Activated T-cell treated with anti-CD3 and anti-CD28 coated beads, Interleukin-2, amount 50 U/mL, for 4 hours (primary cell): ENCODE measurements around the gene NMBR. TPM values are rescaled to one million over a fixed set of nuclear protein-coding genes. Genes with fewer than 3 reads are reported as not detected.
"Not testable (repeated sequence)": the region's sequence is repeated elsewhere in the genome, so short reads cannot be mapped to it uniquely, and the experiment has no call there.

Source experiments
- ATAC-seq, 2 donors: fragments of 200-7000 bp; cut with Tn5 transposase; one replicate each; pipeline ENCODE4 v1.10.0; 2021
- DNase-seq: peaks from one replicate; pipeline ENCODE4 v3.0.0-alpha.2; 2020
- H3K27me3 Mint-ChIP-seq: one replicate; pipeline ENCODE4 v1.8.0; 2021; ENCODE audit warnings: low read depth, mixed read lengths
- H3K36me3 Mint-ChIP-seq: one replicate; pipeline ENCODE4 v1.8.0; 2022; ENCODE audit warnings: mixed read lengths; ENCODE audit not compliant: insufficient read depth
- H3K4me1 Mint-ChIP-seq: one replicate; pipeline ENCODE4 v1.8.0; 2021; ENCODE audit warnings: low read depth, mixed read lengths
- H3K4me3 Mint-ChIP-seq: one replicate; pipeline ENCODE4 v1.8.0; 2021; ENCODE audit warnings: mild to moderate bottlenecking, moderate library complexity, mixed read lengths
- H3K9me3 Mint-ChIP-seq: one replicate; pipeline ENCODE4 v1.8.0; 2021; ENCODE audit warnings: mixed read lengths
- total RNA-seq, 3 donors: library from RNA; stranded (reverse); gene quantifications; one replicate each; pipeline ENCODE4 v1.2.1, GENCODE V29; 2021

NMBR gene
- total RNA-seq, 3 donors from 2014 or later = not detected

DNA sequence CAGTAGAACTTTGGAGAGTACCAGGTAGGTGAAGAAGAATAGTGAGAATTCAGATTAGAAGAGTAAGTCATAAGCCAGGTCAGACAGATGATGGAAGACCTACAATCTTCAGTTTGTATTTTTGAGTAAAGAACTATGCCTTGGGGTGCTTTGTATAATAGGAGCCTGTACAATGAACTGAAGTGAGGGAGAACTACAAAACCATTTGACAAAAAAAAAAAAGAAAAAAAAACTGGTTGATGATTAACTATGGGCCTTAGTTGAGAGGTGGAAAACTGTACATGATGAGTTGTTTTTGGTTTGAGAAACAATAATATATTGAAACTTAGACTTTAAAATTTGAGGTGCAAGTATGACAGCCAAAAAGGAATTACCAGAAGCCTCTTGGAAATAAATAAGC, 25.8 kb upstream of the NMBR start:
- Mint-ChIP-seq H3K4me3 (no peak overlapping the region), H3K9me3 (peaks cover 9% of the 10 kb centered on the region), H3K4me1 (peaks cover 6% of the 10 kb centered on the region), H3K27me3 (no peaks in the 10 kb centered on the region), H3K36me3 (peaks cover 59% of the 10 kb centered on the region)
- DNase-seq (no peak), ATAC-seq (no peak)

DNA sequence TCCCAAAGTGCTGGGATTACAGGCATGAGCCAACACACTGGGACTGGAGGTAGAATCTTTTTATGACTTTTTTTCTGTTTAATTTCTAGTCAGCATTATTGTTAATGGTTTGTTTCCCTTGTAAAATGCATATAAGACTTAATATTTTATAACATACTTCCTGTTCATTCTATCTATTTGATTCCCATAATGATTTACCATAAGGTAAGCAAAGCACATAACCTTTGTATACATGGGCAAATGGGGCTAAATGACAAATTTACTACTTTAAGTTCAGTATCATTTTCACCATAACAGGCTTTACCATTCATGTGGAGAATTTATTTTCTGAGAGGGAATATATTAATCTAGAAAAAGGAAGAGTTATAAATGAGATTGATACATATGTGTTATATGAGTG, 24.4 kb upstream of the NMBR start:
- ATAC-seq = no peak
- no peaks in the 10 kb centered on the region for H3K27me3 Mint-ChIP-seq
- peaks cover 52% of the 10 kb centered on the region for H3K36me3 Mint-ChIP-seq
- no peaks in the 10 kb centered on the region for H3K9me3 Mint-ChIP-seq
- peaks cover 6% of the 10 kb centered on the region for H3K4me1 Mint-ChIP-seq
- H3K4me3 Mint-ChIP-seq = no peak overlapping the region
- DNase-seq = no peak

GRCh38 chr6:142167486-142167885, 20.6 kb upstream of the NMBR start:
- ATAC-seq = no peak
- Mint-ChIP-seq H3K27me3 (no peaks in the 10 kb centered on the region), H3K4me3 (no peak overlapping the region), H3K4me1 (peaks cover 16% of the 10 kb centered on the region), H3K9me3 (no peaks in the 10 kb centered on the region), H3K36me3 (peaks cover 19% of the 10 kb centered on the region)
- no peak for DNase-seq

DNA sequence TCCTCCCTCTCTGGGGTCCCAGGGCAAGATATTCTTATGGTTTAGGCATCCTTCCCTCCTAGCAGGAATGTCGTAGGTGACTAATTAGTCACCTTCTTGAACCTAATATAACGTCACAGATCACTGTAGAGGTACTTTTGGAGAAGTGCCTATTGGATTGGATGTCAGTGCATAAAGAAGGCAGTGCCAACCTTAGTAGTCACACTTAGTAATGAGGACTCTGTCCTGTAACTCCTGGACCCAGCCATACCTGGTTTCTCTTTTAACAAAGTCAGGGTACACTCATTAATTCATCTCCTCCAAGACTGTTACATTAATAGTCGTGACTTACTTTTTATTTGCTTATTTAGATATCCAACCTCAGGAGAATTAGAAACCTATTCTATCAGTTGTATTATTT, 20.1 kb upstream of the NMBR start:
- H3K36me3 Mint-ChIP-seq = peaks cover 17% of the 10 kb centered on the region
- DNase-seq (no peak), ATAC-seq (no peak)
- peaks cover 20% of the 10 kb centered on the region for H3K4me1 Mint-ChIP-seq
- H3K4me3 Mint-ChIP-seq = no peak overlapping the region
- no peaks in the 10 kb centered on the region for H3K27me3 Mint-ChIP-seq
- no peaks in the 10 kb centered on the region for H3K9me3 Mint-ChIP-seq

DNA sequence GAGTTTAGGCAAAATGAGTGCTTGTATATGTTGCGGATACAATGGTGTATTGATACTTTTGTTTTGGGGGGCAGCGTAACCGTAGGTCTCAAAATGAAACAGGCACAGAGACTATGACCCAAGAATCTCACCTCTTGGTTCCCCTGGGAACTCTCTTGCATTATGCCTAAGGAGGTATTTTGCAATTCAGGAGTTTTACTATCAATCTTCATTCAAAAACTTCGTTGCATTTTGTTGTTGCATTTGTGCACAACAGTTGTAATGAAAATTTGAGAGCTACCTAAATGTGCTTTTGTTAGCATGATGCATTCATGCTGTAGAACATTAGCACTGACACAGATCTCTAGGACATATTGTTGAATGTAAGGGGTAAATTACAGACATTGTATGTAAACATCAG, 18.3 kb upstream of the NMBR start:
- Mint-ChIP-seq H3K36me3 (peaks cover 20% of the 10 kb centered on the region), H3K4me3 (no peak overlapping the region), H3K4me1 (peaks cover 29% of the 10 kb centered on the region), H3K27me3 (no peaks in the 10 kb centered on the region), H3K9me3 (no peaks in the 10 kb centered on the region)
- DNase-seq (no peak), ATAC-seq (no peak)

DNA sequence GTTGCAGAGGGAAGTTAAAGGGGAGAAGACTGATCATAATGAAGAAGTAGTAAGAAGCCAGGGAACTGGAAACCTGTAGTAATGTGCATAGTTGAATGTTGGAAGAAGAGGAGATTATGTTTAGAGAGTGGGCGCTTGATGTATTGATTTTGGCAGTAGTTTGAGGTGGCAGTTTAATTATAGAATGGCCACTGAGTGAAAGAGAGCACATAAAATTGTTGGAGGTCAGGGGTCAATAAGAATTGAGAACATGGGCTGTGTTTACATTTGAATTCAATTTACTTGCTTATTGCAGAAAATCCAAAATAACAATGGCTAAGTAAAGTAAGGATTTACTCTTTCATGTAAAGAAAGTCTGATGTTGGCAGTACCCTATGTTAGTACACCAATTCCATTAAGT, 15.9 kb upstream of the NMBR start:
- no peaks in the 10 kb centered on the region for H3K27me3 Mint-ChIP-seq
- H3K36me3 Mint-ChIP-seq = peaks cover 18% of the 10 kb centered on the region
- DNase-seq (no peak), ATAC-seq (no peak)
- no peak overlapping the region for H3K4me3 Mint-ChIP-seq
- peaks cover 36% of the 10 kb centered on the region for H3K4me1 Mint-ChIP-seq
- H3K9me3 Mint-ChIP-seq = no peaks in the 10 kb centered on the region

GRCh38 chr6:142156758-142157068, 9.8 kb upstream of the NMBR start:
- peaks cover 54% of the 10 kb centered on the region for H3K4me1 Mint-ChIP-seq
- H3K9me3 Mint-ChIP-seq, H3K36me3 Mint-ChIP-seq, ATAC-seq, H3K27me3 Mint-ChIP-seq, H3K4me3 Mint-ChIP-seq, DNase-seq: not testable (repeated sequence)

- Mint-ChIP-seq H3K36me3 (peaks cover 9% of the 10 kb centered on the region), H3K4me3 (no peak overlapping the region), H3K27me3 (no peaks in the 10 kb centered on the region), H3K9me3 (no peaks in the 10 kb centered on the region), H3K4me1 (peaks cover 56% of the 10 kb centered on the region)
- DNase-seq = no peak
- ATAC-seq = peak in 1 of 2 donors; percentile 40
Observed at GRCh38 chr6:142155895-142156757, 9.2 kb upstream of the NMBR start.

DNA sequence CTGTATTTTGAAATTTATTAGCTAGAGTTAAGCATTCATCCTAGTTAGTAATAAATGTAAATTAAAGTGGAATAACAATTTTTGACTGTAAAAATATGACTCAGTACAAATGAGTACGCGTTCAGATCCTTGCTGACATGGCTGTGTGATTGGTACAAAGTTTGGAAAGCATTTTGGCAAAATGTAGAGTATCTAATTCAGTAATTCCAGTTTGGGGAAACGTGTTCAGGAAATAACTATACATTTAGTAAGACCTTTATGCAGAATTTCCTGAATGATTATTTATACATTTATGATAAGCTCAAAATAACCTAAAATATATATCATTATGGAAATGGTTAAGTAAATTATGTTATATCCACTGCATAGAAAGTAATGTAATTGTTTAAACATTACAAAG, 8.2 kb upstream of the NMBR start:
- H3K27me3 Mint-ChIP-seq = no peaks in the 10 kb centered on the region

DNA sequence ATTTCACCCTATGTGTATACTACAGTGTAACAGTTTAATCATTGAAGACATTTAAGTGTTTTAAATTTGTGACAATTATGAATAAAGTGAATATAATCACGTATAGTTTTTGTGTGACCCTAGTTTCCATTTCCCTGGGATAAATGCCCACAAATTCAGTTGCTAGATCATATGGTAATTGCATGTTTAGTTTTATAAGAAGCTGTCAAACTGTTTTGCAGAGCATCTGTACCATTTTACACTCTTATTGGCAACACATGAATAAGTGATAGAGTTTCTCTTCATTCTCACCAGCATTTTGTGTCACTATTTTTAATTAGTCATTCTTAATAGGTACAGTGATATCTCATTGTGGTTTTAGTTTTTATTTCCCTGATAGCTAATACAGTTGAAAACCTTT, 7.4 kb upstream of the NMBR start:
- Mint-ChIP-seq H3K4me1 (peaks cover 61% of the 10 kb centered on the region), H3K36me3 (peaks cover 13% of the 10 kb centered on the region), H3K27me3 (no peaks in the 10 kb centered on the region), H3K4me3 (no peak overlapping the region), H3K9me3 (no peaks in the 10 kb centered on the region)
- no peak for ATAC-seq
- DNase-seq = no peak

More for the DNA sequence above, 8.2 kb upstream of the NMBR start:
- Mint-ChIP-seq H3K36me3 (peaks cover 12% of the 10 kb centered on the region), H3K4me1 (peaks cover 58% of the 10 kb centered on the region), H3K4me3 (no peak overlapping the region), H3K9me3 (no peaks in the 10 kb centered on the region)
- DNase-seq (no peak), ATAC-seq (no peak)

DNA sequence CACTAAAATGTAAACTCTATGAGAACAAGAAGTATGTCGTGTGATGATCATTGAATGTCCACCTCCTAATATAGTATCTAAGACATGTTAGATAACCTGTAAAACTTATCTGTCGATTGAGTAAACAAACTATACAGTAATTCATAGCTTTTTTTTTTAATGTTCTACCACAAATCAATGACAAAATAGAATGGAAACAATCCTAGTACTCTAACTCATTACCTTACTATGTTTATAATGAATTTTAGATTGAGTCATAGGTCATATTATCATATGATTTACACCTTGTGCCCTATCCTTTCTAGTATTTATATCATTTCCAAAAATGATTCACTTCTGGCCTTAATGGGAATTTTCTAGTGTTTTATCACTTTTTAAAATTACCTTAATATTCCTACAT, 6.3 kb upstream of the NMBR start:
- Mint-ChIP-seq H3K36me3 (peaks cover 14% of the 10 kb centered on the region), H3K4me3 (no peak overlapping the region), H3K9me3 (no peaks in the 10 kb centered on the region), H3K27me3 (no peaks in the 10 kb centered on the region), H3K4me1 (peaks cover 70% of the 10 kb centered on the region)
- DNase-seq (no peak), ATAC-seq (peak in 1 of 2 donors; percentile 18)

DNA sequence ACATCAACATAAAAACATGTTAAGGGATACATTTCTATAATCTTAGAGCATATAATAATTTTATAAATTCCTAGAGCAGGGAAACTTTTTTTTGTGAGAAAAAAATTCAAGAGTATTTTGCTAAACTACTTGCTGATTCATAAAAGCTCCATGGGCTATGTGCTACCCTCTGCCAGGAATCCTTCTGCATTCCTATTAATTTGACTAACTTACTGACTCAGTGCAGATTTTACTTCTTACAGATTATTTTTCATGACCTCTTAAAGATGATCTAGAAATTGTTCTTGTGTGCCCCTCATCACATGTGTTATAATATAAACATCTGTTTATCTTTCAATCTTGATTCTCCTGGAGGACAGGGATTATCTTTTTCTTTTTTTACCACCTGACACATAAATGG, 5.8 kb upstream of the NMBR start:
- no peak for DNase-seq
- peaks cover 72% of the 10 kb centered on the region for H3K4me1 Mint-ChIP-seq
- no peak for ATAC-seq
- peaks cover 14% of the 10 kb centered on the region for H3K36me3 Mint-ChIP-seq
- no peaks in the 10 kb centered on the region for H3K9me3 Mint-ChIP-seq
- no peaks in the 10 kb centered on the region for H3K27me3 Mint-ChIP-seq
- H3K4me3 Mint-ChIP-seq = no peak overlapping the region

- H3K4me3 Mint-ChIP-seq, DNase-seq, ATAC-seq, H3K36me3 Mint-ChIP-seq, H3K9me3 Mint-ChIP-seq: not testable (repeated sequence)
- Mint-ChIP-seq H3K27me3 (peaks cover 15% of the 10 kb centered on the region), H3K4me1 (peaks cover 10% of the 10 kb centered on the region)
Observed at GRCh38 chr6:142141531-142141930, 5.4 kb downstream of the NMBR start.

GRCh38 chr6:142138876-142139275, 8.0 kb downstream of the NMBR start:
- ATAC-seq (no peak), DNase-seq (no peak)
- H3K27me3 Mint-ChIP-seq = peaks cover 17% of the 10 kb centered on the region
- H3K36me3 Mint-ChIP-seq = no peaks in the 10 kb centered on the region
- H3K4me3 Mint-ChIP-seq = no peak overlapping the region
- H3K9me3 Mint-ChIP-seq = no peaks in the 10 kb centered on the region
- H3K4me1 Mint-ChIP-seq = no peaks in the 10 kb centered on the region

GRCh38 chr6:142132625-142133024, 14.3 kb downstream of the NMBR start, which contains the start of gene GJE1:
TSS of gene GJE1 (plus strand) at chr6:142132925. CDS start at chr6:142133159, 234 bp downstream.
- no peaks in the 10 kb centered on the region for H3K9me3 Mint-ChIP-seq
- H3K36me3 Mint-ChIP-seq = no peaks in the 10 kb centered on the region
- H3K4me1 Mint-ChIP-seq = no peaks in the 10 kb centered on the region
- H3K4me3 Mint-ChIP-seq = no peak within 1 kb of the TSS
- DNase-seq (no peak), ATAC-seq (no peak)
- H3K27me3 Mint-ChIP-seq = peaks cover 23% of the 10 kb centered on the region
